Fibroblast of the aortic adventitia (primary cell): ENCODE results near the gene TSPAN16. TPM values are rescaled to one million over a fixed set of nuclear protein-coding genes. Genes with fewer than 3 reads are reported as not detected.
"Not testable (repeated sequence)": the region's sequence is repeated elsewhere in the genome, so short reads cannot be mapped to it uniquely, and the experiment has no call there.

Experiments used
- DNase-seq: peaks from one replicate; pipeline ENCODE4 v3.0.0-alpha.2; 2010; ENCODE audit warnings: low read depth
- H3K4me3 ChIP-seq: 2 replicates; pipeline ENCODE4 v1.5.1; 2011; ENCODE audit warnings: low read depth, mild to moderate bottlenecking, control low read depth, low read length, moderate library complexity
- CTCF ChIP-seq: IDR thresholded peaks from 2 replicates; pipeline ENCODE4 v1.5.1; 2011; ENCODE audit warnings: mild to moderate bottlenecking, low read length, control low read depth, inconsistent platforms; ENCODE audit not compliant: insufficient read depth
- total RNA-seq: library from RNA; depleted of rRNA; stranded (reverse); fragments of >200 nt; gene quantifications from 2 replicates; pipeline ENCODE4 v1.2.3, GENCODE V29; 2012; ENCODE audit warnings: low replicate concordance

Gene TSPAN16
- total RNA-seq, 1 donor, result not detected

GRCh38 chr19:11300811-11301120 is 4.8 kb downstream of the TSPAN16 start:
- no peak for TF ChIP-seq CTCF
- DNase-seq, result no peak

GRCh38 chr19:11304936-11305335 is 9.0 kb downstream of the TSPAN16 start:
- H3K4me3 ChIP-seq, result no peak overlapping the region
- DNase-seq, result no peak
- TF ChIP-seq CTCF, result no peak

More at GRCh38 chr19:11300811-11301120, 4.8 kb downstream of the TSPAN16 start:
- no peak overlapping the region for H3K4me3 ChIP-seq

GRCh38 chr19:11306337-11306736 is 10.4 kb downstream of the TSPAN16 start:
- no peak for TF ChIP-seq CTCF
- DNase-seq, result no peak
- no peak overlapping the region for H3K4me3 ChIP-seq

DNA sequence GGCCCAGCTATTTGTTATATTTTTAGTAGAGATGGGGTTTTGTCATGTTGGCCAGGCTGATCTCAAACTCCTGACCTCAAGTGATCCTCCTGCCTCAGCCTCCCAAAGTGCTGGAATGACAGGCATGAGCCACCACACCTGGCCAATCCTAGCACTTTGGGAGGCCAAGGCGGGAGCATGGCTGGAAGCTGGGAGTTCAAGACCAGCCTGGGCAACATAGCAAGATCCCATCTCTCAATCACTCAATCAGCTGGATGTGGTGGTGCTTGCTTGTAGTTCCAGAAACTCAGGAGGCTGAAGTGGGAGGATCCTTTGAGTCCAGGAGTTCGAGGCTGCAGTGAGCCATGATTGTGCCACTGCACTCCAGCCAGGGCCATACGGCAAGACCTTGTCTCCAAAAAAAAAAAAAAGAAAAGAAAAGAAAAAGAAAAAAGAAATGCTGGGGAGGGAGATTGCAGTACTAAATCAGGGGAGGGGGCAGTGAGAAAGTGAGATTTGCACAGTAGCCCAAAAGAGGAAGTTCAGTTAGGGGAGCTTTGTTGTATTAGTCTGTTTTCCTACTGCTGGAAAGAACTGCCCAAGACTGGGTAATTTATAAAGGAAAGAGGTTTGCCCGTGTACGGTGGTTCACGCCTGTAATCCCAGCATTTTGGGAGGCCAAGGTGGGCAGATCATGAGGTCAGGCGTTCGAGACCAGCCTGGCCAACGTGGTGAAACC is 24.5 kb downstream of the TSPAN16 start:
- DNase-seq, H3K4me3 ChIP-seq: not testable (repeated sequence)

DNA sequence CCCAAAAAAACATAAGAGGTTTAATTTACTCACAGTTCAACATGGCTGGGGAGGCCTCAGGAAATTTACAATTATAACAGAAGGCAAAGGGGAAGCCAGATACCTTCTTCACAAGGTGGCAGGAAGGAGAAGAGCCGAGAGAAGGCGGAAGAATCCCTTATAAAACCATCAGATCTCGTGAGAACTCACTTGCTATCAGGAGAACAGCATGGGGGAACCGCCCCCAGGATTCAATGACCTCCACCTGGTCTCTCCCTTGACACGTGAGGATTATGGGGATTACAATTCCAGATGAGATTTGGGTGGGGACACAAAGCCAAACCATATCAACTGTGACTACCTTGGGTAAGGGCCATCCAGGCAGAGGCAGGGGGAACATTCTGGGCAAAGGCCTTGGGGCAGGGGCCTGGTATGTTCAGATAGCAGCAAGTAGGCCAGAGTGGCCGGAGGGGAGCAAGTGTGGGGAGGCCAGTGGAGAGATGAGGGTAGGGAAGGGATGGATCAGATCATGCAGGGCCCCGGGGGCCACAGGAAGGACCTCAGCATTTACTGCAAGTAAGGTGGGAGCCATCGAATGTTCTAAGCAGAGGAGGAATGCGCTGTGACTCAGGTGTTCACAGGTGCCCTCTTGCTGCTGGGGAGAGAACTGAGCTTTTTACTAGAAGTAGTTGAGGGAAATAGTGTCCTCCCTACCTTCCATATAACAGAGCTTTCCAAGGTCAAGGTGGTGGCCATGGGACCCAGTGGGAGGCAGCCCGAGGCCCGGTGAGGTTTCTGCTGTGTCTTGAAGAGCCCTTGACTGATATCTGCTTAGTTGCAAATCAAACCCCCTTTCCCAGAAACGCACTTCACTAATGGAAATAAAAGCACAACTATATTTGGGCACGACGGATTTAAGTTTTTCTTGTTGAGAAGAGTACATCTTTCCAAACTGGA is 25.5 kb downstream of the TSPAN16 start:
- H3K4me3 ChIP-seq, result no peak overlapping the region
- no peak for TF ChIP-seq CTCF
- no peak for DNase-seq

DNA sequence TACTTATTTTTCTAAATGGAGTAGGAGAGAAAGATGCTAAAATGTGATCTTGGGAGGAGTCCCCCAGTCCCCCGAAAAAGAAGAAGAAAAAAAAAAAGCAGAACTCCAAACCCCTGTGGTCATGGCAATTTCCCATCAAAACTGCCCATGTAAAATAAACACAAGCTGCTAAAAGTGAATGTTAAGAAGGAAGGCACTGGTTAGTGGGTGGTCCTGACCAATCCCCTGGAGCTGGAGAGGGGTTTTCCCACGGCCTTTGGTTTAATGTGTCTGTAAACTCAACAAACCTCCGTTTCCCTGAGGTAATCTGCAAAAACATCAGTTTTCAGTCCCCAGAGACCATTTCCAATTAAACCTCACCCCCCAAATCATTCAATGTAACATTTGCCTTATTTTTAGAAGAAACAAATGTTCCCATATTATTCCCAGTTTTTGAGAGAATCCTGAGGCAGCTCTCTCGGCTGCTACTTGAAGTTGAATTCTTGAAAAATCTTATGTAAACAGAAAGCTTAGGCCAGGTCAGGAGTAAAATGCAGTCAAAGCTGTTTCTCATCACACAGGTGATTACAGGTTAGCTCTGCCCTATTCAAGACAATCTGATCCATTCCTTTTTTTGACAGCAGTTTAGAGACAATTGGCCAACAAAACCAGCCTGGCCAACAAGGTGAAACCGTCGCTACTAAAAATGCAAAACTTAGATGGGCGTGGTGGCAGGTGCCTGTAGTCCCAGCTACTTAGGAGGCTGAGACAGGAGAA is 26.5 kb downstream of the TSPAN16 start:
- TF ChIP-seq CTCF, result no peak
- DNase-seq, result no peak
- no peak overlapping the region for H3K4me3 ChIP-seq

DNA sequence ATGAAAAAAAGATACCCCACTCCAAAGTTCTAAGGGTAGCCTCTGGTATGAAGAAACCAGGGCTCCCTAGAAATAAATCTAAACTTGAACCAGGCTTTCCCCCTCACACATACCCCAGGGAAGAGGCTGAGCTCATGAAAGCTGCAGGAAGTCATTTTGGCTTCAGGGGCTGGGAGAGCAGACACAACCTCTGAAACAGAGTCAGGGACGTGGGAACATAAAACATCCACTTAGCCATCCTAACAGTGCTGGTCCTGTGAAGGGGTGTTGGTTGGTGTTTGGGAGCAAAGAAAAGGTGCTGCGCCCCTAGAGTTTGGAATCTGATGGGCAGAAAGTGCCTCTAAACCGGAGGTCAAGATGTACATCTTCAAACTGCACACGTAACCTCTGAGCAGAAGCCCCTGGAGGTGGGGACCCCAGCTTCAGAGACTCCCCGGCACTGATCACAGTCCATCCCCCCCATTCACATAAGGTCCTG is 27.7 kb downstream of the TSPAN16 start:
- H3K4me3 ChIP-seq, result no peak overlapping the region
- no peak for DNase-seq
- no peak for TF ChIP-seq CTCF
